GM18867 (cell line): Measurements from ENCODE around the gene GRHPR.

Experiments
- ATAC-seq: cut with Tn5 transposase; IDR thresholded peaks from one replicate; pipeline ENCODE4 v1.9.1; 2021; ENCODE audit warnings: mild to moderate bottlenecking, moderate library complexity; ENCODE audit not compliant: unreplicated experiment

The GRHPR gene

GRCh38 chr9:37398464-37399025 is 24.0 kb upstream of the GRHPR start:
- ATAC-seq: no peak

- no peak for ATAC-seq
Measured at GRCh38 chr9:37399336-37399735, 23.2 kb upstream of the GRHPR start.

- no peak for ATAC-seq
Measured at GRCh38 chr9:37404590-37404989, 17.9 kb upstream of the GRHPR start.

- ATAC-seq: no peak
Measured at GRCh38 chr9:37405350-37405749, 17.1 kb upstream of the GRHPR start.

GRCh38 chr9:37405764-37406380 is 16.6 kb upstream of the GRHPR start:
- ATAC-seq: no peak

GRCh38 chr9:37406603-37407401 is 15.7 kb upstream of the GRHPR start:
- ATAC-seq: no peak

GRCh38 chr9:37407468-37407867 is 15.0 kb upstream of the GRHPR start:
- no peak for ATAC-seq

- peak; percentile 90 for ATAC-seq
Measured at GRCh38 chr9:37408933-37409710, 13.4 kb upstream of the GRHPR start.

- ATAC-seq: no peak
Measured at GRCh38 chr9:37410354-37410861, 12.1 kb upstream of the GRHPR start.

- ATAC-seq: no peak
Measured at GRCh38 chr9:37410969-37411785, 11.3 kb upstream of the GRHPR start.

GRCh38 chr9:37412431-37413151 is 9.9 kb upstream of the GRHPR start:
- no peak for ATAC-seq

- ATAC-seq: no peak
Measured at GRCh38 chr9:37413311-37413710, 9.2 kb upstream of the GRHPR start.

- no peak for ATAC-seq
Measured at GRCh38 chr9:37414503-37414943, 8.0 kb upstream of the GRHPR start.

- ATAC-seq: peak; percentile 35
Measured at GRCh38 chr9:37415011-37415719, 7.3 kb upstream of the GRHPR start.

- no peak for ATAC-seq
Measured at GRCh38 chr9:37417252-37417803, 5.2 kb upstream of the GRHPR start.

GRCh38 chr9:37417857-37418618 is 4.5 kb upstream of the GRHPR start:
- ATAC-seq: no peak

- ATAC-seq: no peak
Measured at GRCh38 chr9:37419204-37419603, 3.3 kb upstream of the GRHPR start.
